Retinal pigment epithelial cell (primary cell): Measurements from ENCODE around the gene LSM8.
"Not testable (repeated sequence)": the region's sequence is repeated elsewhere in the genome, so short reads cannot be mapped to it uniquely, and the experiment has no call there.

Source experiments
- DNase-seq: peaks from one replicate; pipeline ENCODE4 v3.0.0-alpha.2; 2010; ENCODE audit warnings: low read depth
- H3K4me3 ChIP-seq: 2 replicates; pipeline ENCODE4 v1.5.1; 2011; ENCODE audit warnings: mild to moderate bottlenecking, low read length, control low read depth, moderate library complexity
- TF ChIP-seq, protein P1 (sequence below): conservative IDR thresholded peaks from 2 replicates; pipeline ENCODE4 v1.5.1; 2011; ENCODE audit warnings: low read depth, low read length, control low read depth, inconsistent platforms

The LSM8 gene

GRCh38 chr7:118219157-118219512, 35.2 kb downstream of the LSM8 start:
- no peak overlapping the region for H3K4me3 ChIP-seq
- DNase-seq, result no peak
- TF ChIP-seq, protein P1, sequence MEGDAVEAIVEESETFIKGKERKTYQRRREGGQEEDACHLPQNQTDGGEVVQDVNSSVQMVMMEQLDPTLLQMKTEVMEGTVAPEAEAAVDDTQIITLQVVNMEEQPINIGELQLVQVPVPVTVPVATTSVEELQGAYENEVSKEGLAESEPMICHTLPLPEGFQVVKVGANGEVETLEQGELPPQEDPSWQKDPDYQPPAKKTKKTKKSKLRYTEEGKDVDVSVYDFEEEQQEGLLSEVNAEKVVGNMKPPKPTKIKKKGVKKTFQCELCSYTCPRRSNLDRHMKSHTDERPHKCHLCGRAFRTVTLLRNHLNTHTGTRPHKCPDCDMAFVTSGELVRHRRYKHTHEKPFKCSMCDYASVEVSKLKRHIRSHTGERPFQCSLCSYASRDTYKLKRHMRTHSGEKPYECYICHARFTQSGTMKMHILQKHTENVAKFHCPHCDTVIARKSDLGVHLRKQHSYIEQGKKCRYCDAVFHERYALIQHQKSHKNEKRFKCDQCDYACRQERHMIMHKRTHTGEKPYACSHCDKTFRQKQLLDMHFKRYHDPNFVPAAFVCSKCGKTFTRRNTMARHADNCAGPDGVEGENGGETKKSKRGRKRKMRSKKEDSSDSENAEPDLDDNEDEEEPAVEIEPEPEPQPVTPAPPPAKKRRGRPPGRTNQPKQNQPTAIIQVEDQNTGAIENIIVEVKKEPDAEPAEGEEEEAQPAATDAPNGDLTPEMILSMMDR, result no peak

DNA sequence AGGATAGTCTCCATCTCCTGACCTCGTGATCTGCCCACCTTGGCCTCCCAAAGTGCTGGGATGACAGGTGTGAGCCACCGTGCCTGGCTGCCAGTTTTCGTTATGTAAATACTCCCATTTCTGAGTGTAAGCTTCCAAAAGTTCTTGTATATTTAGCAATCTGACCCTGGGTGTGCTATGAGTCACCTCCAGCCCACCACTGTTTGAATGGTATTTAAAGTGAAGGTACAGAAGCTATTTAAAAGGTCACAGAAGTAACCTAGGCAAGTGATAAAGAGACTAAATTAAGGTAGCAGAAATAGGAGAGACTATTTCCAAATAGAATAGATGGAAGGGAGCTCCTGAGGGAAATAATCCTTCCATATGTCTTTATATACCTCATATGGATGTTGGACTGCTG, 36.6 kb downstream of the LSM8 start:
- no peak for DNase-seq

GRCh38 chr7:118222591-118222990, 38.6 kb downstream of the LSM8 start:
- no peak for DNase-seq
- TF ChIP-seq, protein P1, result no peak
- no peak overlapping the region for H3K4me3 ChIP-seq

More for the DNA sequence above, 36.6 kb downstream of the LSM8 start:
- TF ChIP-seq, protein P1, result no peak
- H3K4me3 ChIP-seq, result no peak overlapping the region

DNA sequence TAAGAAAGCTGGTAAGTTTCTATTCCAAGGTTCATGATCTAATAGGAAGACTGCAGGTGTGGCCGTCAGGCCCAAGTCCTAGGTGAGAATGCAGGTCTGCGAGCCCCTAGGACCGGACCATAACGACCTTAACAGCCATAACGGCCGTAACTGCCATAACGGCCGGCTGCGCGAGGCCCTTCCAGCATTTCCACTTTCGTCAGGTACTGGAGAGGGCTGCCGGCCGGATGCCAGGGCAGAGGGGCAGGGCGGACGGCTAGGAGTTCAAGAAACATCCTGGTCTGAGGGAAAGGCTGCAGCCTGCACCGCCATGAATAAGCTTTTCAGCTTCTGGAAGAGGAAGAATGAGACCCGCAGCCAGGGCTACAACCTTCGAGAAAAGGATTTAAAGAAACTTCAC, 40.6 kb downstream of the LSM8 start, which contains the start of gene ANKRD7:
ANKRD7 (plus strand) TSS at position 184 of the 400 bp plus-strand sequence; CDS start at position 311, 127 bp downstream.
- no peak for DNase-seq
- no peak within 1 kb of the TSS for H3K4me3 ChIP-seq
- TF ChIP-seq, protein P1, result no peak

GRCh38 chr7:118232837-118233236, 48.9 kb downstream of the LSM8 start:
- TF ChIP-seq, protein P1, result no peak
- H3K4me3 ChIP-seq, result no peak overlapping the region
- DNase-seq, result peak; percentile 95

GRCh38 chr7:118233799-118234198, 49.8 kb downstream of the LSM8 start:
- TF ChIP-seq, protein P1, result no peak
- DNase-seq, result no peak
- no peak overlapping the region for H3K4me3 ChIP-seq

DNA sequence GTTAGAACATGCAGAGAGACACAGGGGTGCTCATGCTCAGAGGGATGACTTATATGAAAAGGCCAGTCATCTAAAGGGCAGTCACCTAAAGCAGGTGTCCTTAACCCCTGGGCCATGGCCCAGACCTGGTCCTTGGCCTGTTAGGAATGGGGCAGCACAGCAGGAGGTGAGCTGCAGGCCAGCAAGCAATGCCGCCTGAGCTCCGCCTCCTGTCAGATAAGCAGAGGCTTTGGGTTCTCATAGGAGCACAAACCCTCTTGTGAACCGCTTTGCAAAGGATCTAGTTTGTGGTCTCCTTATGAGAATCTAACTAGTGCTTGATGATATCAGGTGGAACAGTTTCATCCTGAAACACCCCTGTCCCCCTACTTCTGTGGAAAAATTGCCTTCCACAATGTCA, 55.0 kb downstream of the LSM8 start:
- TF ChIP-seq, protein P1, result no peak
- DNase-seq, result no peak
- H3K4me3 ChIP-seq, result no peak overlapping the region

- DNase-seq, result not testable (repeated sequence)
Observed at GRCh38 chr7:118240320-118240719, 56.4 kb downstream of the LSM8 start.

More at GRCh38 chr7:118240320-118240719, 56.4 kb downstream of the LSM8 start:
- not testable (repeated sequence) for H3K4me3 ChIP-seq
